ENCODE results near the gene HAUS3.

DNA sequence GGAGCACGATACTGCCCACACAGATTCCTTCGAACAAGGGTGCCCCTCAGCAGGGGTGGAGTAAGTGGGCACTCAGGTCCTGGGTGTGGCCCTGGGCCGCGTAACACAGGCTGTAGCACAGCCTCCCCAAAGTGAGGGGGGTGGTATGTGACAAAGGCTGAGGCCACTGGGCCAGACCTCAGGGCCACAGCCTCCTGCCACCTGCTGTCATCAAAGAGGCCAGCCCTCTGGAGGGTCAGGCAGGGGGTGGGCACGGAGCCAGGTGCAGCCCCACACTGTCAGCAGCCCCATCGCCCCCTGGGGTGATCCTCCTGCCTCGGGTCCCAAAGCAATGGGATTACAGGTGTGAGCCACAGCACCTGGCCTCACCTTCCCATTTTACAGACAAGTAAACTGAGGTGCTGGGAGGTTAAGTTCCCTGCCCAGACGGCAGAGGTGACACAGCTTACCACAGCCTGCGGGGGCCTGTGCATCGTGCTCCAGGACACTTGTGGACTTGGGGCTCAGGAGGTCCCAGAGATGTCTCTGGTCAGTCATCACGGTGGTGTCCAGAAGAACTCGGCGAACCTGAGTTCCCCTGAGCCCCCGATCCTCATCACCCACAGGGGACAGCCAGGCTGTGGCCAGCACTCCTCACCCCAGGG lies 47.5 kb upstream of the HAUS3 start:
- no peak for TF ChIP-seq TEAD4 (IDR thresholded peaks at IDR 0.05)
- TF ChIP-seq RAD21 (IDR thresholded peaks at IDR 0.05; ENCODE audit: low read depth) = no peak
- TF ChIP-seq, protein P1, sequence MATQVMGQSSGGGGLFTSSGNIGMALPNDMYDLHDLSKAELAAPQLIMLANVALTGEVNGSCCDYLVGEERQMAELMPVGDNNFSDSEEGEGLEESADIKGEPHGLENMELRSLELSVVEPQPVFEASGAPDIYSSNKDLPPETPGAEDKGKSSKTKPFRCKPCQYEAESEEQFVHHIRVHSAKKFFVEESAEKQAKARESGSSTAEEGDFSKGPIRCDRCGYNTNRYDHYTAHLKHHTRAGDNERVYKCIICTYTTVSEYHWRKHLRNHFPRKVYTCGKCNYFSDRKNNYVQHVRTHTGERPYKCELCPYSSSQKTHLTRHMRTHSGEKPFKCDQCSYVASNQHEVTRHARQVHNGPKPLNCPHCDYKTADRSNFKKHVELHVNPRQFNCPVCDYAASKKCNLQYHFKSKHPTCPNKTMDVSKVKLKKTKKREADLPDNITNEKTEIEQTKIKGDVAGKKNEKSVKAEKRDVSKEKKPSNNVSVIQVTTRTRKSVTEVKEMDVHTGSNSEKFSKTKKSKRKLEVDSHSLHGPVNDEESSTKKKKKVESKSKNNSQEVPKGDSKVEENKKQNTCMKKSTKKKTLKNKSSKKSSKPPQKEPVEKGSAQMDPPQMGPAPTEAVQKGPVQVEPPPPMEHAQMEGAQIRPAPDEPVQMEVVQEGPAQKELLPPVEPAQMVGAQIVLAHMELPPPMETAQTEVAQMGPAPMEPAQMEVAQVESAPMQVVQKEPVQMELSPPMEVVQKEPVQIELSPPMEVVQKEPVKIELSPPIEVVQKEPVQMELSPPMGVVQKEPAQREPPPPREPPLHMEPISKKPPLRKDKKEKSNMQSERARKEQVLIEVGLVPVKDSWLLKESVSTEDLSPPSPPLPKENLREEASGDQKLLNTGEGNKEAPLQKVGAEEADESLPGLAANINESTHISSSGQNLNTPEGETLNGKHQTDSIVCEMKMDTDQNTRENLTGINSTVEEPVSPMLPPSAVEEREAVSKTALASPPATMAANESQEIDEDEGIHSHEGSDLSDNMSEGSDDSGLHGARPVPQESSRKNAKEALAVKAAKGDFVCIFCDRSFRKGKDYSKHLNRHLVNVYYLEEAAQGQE (IDR thresholded peaks at IDR 0.05; ENCODE audit: low read depth) = no peak
- no peak for TF ChIP-seq CREB1 (IDR thresholded peaks at IDR 0.05; ENCODE audit: low read depth)
- no peak for TF ChIP-seq EP300 (IDR thresholded peaks at IDR 0.05; ENCODE audit: borderline replicate concordance)
- TF ChIP-seq, protein P2, sequence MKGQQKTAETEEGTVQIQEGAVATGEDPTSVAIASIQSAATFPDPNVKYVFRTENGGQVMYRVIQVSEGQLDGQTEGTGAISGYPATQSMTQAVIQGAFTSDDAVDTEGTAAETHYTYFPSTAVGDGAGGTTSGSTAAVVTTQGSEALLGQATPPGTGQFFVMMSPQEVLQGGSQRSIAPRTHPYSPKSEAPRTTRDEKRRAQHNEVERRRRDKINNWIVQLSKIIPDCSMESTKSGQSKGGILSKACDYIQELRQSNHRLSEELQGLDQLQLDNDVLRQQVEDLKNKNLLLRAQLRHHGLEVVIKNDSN (IDR thresholded peaks at IDR 0.05) = no peak
- TF ChIP-seq, protein P3, sequence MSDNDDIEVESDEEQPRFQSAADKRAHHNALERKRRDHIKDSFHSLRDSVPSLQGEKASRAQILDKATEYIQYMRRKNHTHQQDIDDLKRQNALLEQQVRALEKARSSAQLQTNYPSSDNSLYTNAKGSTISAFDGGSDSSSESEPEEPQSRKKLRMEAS (IDR thresholded peaks at IDR 0.05) = no peak
- no peak for TF ChIP-seq FOXM1 (IDR thresholded peaks at IDR 0.05; ENCODE audit: borderline replicate concordance, low read depth)
- TF ChIP-seq CEBPB (IDR thresholded peaks at IDR 0.05) = no peak
- no peak for TF ChIP-seq ZBTB7A (IDR thresholded peaks at IDR 0.05; ENCODE audit: low read depth)
- no peak for TF ChIP-seq YY1 (IDR thresholded peaks at IDR 0.05; ENCODE audit: low read depth)
- no peak for TF ChIP-seq EGR1 (IDR thresholded peaks at IDR 0.05)
- no peak for TF ChIP-seq TCF12 (IDR thresholded peaks at IDR 0.05; ENCODE audit: low read depth)
- TF ChIP-seq TAF1 (IDR thresholded peaks at IDR 0.05; ENCODE audit: low read depth) = no peak

All from Ishikawa (cell line).